Measurements from ENCODE around the gene THADA.

DNA sequence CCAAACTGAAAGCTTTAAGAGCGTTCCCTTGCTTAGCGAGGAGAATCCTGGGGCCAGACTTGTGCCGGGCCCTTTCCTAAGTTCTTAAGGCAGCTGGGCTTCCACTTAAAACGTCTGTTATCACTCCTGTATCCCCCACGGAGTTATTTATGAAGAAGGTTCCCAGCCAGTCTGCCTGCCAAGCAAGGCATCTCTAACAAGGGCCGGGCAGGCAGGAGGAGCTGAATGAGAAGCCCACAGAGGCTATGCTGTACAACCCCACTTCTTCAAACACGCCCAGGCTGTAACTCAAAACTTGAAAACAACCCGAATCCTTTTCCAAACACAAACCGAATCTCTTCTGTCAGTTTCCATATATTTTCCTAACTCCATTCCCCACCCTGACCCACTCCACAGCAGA, 330.4 kb downstream of the THADA start:
- TF ChIP-seq, protein P1, sequence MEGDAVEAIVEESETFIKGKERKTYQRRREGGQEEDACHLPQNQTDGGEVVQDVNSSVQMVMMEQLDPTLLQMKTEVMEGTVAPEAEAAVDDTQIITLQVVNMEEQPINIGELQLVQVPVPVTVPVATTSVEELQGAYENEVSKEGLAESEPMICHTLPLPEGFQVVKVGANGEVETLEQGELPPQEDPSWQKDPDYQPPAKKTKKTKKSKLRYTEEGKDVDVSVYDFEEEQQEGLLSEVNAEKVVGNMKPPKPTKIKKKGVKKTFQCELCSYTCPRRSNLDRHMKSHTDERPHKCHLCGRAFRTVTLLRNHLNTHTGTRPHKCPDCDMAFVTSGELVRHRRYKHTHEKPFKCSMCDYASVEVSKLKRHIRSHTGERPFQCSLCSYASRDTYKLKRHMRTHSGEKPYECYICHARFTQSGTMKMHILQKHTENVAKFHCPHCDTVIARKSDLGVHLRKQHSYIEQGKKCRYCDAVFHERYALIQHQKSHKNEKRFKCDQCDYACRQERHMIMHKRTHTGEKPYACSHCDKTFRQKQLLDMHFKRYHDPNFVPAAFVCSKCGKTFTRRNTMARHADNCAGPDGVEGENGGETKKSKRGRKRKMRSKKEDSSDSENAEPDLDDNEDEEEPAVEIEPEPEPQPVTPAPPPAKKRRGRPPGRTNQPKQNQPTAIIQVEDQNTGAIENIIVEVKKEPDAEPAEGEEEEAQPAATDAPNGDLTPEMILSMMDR (IDR thresholded peaks at IDR 0.05; ENCODE audit: insufficient read depth, low read length): no peak
- TF ChIP-seq POLR2AphosphoS5 (IDR thresholded peaks at IDR 0.05; ENCODE audit: low read depth) (no peak), GABPA (IDR thresholded peaks at IDR 0.05; ENCODE audit: low read depth) (no peak)

Measured in HL-60 (cell line).